Measurements from ENCODE around the gene DPYD.

DPYD gene

GRCh38 chr1:97693601-97694000 lies 227.2 kb downstream of the DPYD start:
- no peak for DNase-seq (ENCODE audit: low read depth)

GRCh38 chr1:97691325-97691724 lies 229.5 kb downstream of the DPYD start:
- DNase-seq (ENCODE audit: low read depth): no peak

GRCh38 chr1:97685360-97685759 lies 235.5 kb downstream of the DPYD start:
- DNase-seq (ENCODE audit: low read depth): no peak

DNA sequence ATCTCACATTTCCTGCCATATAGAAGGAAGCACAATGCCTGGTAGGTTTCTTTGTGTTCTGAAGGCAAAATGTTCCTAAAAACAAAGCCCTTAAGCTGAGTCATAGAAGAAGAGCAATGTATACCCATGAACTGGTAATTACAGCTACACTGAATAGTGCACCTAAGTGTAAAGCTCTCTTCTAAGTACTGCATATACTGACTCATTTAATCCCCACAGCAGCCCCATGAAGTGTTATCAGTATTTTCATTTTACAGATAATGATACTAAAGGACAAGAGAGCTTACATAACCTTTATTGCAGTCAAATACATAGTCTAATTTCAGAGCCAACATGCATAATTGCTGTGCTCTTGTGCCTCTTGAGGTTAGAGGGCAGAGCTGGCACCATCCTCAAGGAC lies 239.9 kb downstream of the DPYD start:
- no peak for DNase-seq (ENCODE audit: low read depth)

DNA sequence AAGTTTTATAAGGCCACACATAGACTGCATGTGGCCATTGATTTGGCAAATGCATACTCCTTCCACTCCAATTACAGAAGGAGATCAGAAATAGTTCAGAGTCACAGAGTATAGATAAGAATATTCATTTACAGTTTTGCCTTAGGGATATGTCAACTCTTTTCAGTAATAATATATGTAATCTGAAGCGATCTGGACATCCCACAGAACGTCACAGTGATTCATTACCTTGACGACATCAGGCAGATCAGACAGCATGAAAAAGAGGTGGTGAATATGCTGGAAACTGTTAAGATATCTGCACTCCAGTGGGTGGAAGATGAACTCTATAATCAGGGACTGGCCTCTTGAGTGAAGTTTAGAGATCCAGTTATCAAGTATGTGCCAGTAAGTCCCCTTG lies 240.4 kb downstream of the DPYD start:
- no peak for DNase-seq (ENCODE audit: low read depth)

DNA sequence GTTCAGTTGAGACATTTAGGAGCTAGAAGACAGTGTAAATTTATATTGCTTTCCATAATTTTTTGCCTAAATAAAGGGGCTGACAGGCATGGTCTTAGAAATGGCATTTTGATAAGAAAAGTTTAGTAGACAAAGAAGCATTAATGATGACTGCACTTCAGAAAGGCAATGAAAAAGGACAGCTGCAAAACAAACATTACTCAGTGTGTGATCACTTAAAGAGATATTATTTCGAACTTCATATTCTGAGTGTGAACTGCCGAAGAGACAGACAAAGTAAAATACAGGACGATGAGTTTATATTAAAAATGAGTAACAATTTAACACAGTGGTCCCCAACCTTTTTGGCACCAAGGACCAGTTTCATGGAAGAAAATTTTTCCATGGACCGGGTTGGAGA lies 243.1 kb downstream of the DPYD start:
- no peak for DNase-seq (ENCODE audit: low read depth)

GRCh38 chr1:97674517-97674916 lies 246.3 kb downstream of the DPYD start:
- DNase-seq (ENCODE audit: low read depth): no peak

DNA sequence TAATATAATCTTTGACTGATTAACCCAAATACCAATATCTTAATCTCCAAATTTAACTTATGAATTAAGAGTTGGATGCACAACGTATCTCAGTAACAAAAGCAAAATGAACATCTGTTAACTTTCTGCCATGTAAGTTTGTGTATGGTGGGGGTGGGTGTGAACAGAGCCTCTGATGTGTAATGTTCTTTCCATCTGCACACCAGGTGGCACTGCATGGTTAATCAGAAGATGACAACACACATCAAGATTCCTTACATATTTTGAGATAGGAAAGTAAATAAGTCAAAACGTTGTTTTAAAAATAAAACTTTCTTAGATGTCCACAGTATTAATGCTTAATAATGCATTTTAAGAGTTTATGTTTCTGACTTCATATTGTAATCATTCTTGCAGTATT lies 251.9 kb downstream of the DPYD start:
- DNase-seq (ENCODE audit: low read depth): no peak

DNA sequence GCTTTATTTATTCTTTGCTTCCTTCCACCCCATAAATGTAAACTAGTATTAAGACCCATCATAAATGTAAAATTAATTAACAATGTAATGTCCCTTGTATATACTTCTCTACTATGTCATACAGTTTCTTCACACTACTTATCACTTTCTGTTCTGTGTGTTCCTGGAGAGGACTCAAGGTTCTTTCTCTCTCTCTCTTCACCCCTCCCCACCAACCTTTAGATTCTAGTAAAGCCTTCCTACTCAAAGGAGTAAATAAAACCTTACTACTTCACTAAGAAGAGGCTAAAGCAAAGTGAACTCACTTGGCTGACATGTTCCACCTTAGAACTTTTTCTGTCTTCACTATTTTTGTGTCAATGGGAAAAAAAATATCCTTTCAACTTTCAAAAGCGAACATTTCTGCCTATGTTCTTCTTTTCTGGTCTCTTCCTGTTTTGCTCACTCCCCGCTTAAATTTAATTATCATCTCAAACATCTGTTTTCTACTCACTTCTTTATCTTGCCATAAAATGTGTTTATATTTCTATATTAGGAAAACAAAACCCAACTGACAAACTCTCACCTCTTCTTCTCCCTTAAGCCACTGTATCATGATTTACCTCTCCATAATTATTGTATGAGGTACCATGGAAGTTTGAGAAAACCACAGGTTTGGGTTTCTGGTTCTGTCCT lies 260.3 kb downstream of the DPYD start:
- DNase-seq (ENCODE audit: low read depth): no peak

GRCh38 chr1:97654876-97655585 lies 265.8 kb downstream of the DPYD start:
- DNase-seq (ENCODE audit: low read depth): no peak

- no peak for DNase-seq (ENCODE audit: low read depth)
Measured at GRCh38 chr1:97651250-97651649, 269.6 kb downstream of the DPYD start.

DNA sequence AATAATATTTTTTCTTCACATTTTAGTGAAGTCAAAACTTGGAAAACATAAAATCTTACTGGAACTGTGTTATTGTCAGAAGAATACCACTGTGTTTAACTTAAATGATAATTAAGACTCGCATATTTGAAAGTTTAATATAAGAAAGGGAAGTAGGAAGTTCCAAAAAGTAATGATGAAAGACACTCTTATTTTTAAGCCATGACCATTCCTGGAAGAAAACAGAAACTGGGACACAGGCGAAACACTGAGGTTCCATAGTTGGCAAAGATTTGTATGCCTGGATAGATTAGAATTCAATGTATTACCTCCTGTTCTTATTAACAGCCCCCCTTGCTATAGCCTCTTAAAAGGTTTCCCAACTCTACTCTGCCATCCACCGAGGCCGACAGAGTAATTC lies 271.2 kb downstream of the DPYD start:
- DNase-seq (ENCODE audit: low read depth): no peak

DNA sequence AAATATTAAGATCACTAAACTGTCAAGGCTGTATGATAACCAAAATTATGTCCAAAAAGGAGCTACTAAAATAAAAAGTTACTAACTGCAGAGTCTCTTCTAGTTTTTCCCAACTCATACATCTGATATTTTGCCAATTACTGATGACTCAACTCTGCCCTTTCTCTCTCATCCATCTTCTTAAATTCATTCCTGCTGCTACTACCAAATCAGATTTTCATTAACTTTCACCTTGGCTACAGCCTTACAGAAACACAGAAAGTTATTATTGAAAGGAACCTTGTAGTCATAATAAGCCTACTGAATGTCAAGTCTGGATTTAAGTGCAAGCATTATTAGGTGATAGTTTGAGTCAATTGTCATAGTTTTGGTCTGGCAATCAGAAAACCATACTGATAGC lies 273.1 kb downstream of the DPYD start:
- peak; percentile 44 for DNase-seq (ENCODE audit: low read depth)

- DNase-seq (ENCODE audit: low read depth): no peak
Measured at GRCh38 chr1:97646071-97646470, 274.8 kb downstream of the DPYD start.

GRCh38 chr1:97640677-97641076 lies 280.2 kb downstream of the DPYD start:
- no peak for DNase-seq (ENCODE audit: low read depth)

DNA sequence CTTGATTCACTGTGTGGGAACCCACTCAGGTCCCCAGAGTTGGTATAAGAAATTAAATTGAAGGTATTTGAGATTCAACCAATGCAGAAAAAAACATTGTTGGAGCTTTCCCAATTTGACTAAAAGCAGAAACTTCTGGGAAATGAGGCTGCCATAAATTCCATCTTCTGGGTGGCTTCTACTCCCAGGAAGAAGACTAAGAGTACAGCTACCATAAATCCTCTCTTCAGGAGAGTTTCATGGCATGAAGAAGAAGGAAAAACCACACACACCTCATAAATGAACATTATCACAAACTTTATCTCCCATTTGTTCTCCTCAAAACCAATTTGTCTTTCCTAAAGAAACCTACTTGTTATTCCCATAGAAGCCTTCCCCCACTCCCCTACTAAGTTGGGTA lies 283.9 kb downstream of the DPYD start:
- no peak for DNase-seq (ENCODE audit: low read depth)

DNA sequence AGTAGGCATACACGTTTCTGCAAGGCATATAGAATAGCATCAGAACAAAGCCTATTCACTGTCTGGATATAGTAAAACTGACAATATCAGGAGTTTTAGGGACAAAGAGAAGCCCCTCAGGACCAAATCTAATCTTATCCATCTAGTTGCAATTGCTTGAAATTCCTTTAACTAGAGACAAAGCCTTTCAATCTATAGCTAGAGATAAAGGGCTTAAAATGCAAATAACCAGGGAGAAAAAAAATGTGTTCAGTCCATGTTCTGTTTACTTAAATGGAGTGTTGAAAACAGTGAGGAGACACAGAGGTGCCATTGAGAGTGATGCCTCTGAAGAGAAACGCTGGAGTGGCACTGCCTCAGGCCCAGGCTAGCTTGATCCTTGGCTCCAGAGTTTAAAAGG lies 286.1 kb downstream of the DPYD start:
- DNase-seq (ENCODE audit: low read depth): no peak

GRCh38 chr1:97632776-97633175 lies 288.1 kb downstream of the DPYD start:
- DNase-seq (ENCODE audit: low read depth): no peak

- DNase-seq (ENCODE audit: low read depth): no peak
Measured at GRCh38 chr1:97632075-97632474, 288.8 kb downstream of the DPYD start.

DNA sequence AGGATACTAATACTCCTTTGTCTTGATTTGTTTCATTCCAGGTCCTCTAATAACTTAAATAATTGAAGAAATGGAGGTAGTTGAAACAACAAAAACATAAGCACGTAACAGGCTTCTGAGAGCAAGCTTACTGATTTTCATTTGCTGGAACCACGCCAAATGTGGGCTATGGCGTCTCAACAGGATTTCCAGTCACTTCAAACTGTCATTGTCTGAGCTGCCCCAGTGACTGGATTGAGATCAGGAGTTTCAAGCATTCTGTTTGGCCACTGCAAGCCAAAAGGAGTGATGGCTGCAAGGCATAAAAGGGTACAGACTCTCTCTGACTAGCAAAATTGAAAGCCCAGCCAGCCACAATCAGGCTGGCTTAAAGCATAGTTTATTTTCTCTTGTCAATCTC lies 289.9 kb downstream of the DPYD start:
- no peak for DNase-seq (ENCODE audit: low read depth)

DNA sequence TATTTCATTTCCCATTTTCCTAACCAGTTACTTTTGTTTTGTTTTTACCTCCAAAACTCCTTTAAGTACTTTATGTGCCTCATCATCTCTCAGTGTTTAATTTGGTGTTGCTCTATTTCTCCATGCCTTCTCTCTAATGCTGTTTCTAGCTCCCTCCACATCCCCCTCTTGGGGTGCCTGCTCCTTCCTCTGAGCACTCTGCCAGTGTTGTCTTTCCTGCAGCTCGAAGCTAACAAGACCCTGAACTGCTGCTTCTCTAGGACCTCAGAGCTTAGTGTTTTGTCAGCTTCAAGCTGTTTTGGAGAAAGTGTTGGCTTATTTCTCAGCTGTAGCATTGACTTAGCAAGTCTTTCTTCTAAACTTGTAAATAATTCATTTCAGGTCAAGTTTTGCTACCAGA lies 290.6 kb downstream of the DPYD start:
- no peak for DNase-seq (ENCODE audit: low read depth)

DNA sequence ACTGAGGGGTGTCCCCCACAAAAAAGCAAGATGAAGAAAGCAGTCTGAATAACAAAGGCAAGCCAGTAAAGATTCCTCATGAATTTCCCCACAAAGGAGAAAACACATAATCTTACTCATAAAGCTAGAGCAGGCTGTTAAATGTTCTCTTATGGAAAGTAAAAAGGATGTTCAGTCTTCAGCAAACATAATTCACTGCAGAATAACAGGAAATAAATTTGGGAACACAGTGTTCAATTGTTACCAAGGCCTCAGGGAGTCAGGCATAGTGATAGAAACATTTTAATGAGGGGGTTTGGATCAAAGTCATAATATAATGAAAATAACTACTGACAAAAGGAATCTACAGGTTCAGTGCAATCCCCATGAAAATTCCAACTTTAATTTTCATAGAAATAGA lies 297.6 kb downstream of the DPYD start:
- no peak for DNase-seq (ENCODE audit: low read depth)

DNA sequence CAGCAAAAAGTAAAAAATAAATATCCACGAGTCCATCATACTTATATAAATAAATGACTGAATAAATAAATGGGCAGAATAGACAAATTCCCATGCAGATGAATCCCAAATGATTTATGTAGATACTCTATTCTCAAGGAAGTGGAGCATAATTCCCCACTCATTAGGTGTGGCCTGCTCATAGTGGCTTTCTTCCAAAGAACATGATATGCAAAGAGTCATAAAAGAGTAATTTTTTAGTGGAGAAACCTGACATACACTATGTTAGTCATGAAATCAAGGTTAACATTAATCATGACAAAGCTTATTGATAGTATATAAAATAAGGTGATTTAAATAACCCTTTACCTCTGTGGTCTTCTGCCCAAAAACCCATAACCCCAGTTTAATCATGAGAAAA lies 298.9 kb downstream of the DPYD start:
- no peak for DNase-seq (ENCODE audit: low read depth)

GRCh38 chr1:97619706-97620105 lies 301.1 kb downstream of the DPYD start:
- DNase-seq (ENCODE audit: low read depth): no peak
